Fibroblast of skin of right quadriceps (primary cell): ENCODE data around the gene PIK3R2.
A peak's percentile ranks its signal among the peaks of the same experiment; 100 is the strongest.
"Not testable (repeated sequence)": the region's sequence is repeated elsewhere in the genome, so short reads cannot be mapped to it uniquely, and the experiment has no call there.

Source experiments
- DNase-seq: peaks from one replicate; pipeline ENCODE4 v3.0.0-alpha.2; 2013

The PIK3R2 gene

DNA sequence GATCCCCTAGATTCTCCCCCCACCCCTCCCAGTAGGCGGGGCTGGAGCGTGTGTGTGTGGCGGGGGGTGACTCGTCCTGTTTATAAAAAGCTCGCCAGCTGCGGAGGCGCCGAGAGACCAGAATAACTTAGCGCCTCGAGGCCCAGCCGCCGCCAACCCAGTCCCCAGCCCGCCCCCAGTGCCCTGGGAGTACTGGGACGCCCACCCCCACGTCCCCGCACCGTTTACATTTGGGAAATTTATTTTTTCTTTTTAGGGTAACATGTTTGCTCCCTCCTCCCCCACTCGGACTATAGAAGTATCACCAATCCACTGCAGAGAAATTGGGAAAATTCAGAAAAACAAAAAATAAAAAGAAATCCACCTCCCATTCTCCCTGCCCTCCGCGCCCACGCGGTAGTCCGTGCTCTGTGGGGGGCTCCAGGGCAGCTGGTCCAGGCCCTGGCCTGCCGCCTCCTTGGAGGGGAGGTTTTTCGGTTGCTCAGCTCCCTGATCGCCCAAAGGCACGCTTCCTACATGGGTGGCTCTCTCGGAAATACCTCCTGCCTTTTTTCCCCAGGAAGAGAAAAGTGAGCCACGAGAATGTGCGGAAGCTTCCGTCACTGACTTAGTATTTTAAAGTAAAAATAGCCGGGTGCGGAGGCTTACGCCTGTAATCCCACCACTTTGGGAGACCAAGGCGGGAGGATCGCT is 52.4 kb downstream of the PIK3R2 start:
- DNase-seq, result peak; percentile 80

DNA sequence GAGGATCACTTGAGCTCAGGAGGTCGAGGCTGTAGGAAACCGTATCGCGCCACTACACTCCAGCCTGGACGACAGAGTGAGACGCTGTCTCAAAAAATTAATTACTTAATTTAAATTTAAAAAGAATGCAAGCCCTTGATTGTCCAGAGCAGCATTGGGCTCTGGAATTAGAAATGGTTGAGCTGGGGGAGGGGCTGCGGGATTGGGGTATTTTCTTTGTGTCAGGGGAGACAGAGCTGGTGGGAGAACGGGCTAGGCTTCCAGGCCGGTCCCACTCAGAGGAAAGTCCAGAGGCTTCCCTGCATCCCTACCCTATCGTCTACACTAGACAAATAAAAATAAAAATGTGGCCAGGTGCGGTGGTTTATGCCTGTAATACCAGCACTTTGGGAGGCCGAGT is 53.1 kb downstream of the PIK3R2 start:
- DNase-seq, result no peak

DNA sequence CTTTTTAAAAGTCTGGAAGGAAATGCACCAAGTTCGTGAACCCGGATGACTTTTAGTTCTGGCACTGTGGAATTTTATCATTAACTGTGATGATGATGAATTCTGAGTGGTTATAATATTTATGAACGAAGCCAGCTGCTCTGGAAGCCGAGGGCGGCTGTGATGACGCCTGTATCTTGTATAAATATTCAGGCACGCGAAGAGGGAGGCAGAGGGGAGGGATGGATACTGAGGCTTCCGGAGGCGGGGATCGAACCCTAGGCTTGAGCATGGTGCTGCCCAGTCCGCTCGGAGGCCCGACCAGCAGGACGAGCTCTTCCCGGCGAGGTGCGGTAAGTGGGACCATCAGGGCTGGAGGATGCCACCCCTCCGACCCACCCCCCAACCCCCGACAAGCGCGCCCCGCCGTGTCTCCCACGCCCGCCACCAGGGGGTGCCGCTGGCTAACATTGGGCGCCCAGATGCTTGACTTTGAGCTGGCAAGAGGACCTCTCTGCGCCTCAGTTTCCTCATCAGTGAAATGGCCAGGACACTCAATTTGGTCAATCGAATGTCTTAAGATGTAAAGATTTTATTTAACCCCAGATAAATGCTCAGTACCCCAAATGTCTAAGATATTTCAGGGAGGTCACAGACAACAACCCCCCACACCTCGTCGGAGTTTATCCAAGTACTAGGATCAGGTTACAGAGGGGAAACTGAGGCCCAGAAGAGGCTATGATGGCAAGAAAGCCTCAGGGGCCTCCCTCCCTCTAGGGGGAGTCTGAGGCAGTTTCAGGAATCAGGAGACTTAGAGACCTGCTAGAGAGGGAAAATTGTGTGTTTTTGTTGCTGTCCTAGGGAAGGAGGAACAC is 55.4 kb downstream of the PIK3R2 start:
- DNase-seq, result peak; percentile 73

DNA sequence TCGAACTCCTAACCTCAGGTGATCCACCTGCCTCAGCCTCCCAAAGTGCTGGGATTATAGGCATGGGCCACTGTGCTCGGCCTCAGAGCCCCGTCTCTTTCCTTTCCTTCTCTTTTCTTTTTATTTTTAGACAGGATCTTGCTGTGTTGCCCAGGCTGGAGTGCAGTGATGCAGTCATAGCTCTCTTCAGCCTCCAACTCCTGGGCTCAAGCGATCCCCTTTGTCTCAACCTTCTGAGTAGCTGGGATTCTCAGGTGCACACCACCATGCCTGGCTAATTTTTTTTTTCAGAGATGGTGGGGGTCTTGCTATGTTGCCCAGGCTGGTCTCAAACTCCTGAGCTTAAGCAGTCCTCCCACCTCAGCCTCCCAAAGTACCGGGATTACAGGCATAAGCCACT is 56.9 kb downstream of the PIK3R2 start:
- not testable (repeated sequence) for DNase-seq

DNA sequence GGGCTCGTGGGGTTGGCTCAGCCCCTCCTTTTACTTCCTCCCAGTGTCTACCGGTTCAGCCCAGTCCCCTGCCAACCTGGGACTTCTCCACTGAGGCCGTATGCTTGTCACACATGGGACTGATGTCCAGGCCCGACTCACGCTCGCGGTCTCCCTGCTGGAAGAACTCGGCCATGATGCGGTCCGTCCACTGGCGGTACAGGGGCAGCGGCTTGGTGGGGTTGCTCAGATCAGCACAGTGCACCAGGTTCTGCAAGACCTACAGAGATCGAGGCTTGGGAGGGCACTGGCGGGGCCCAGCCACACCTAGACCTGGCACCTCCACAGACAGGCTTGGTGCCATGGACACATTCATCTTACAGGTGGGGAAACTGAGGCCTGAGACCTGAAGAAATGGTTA is 58.7 kb downstream of the PIK3R2 start:
- DNase-seq, result no peak

DNA sequence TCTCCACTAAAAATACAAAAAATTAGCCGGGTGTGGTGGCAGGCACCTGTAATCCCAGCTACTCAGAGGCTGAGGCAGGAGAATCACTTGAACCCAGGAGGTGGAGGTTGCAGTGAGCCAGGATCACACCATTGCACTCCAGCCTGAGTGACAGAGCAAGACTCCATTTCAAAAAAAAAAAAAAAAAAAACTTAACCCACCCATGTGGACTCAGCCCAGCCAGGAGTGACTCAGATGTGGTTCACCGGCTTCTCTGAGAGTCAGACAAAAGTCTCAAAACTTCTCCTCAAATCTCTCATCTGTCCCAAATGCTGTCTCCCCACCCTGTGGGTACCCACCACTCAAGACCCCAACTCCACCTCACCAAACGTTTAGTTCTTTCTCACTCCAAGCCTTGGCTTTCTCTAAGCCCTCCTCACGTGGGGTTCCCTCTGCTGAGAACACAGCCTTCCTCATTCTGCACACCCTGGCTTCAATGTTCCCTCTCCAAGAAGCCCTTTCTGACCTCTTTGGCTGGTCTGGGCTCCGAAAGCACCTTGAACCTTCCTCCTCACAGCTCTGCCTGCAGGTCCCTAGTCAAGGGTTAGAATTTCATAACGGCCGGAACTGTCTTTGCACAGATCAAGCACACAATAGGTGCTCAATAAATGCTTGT is 61.9 kb downstream of the PIK3R2 start:
- no peak for DNase-seq

DNA sequence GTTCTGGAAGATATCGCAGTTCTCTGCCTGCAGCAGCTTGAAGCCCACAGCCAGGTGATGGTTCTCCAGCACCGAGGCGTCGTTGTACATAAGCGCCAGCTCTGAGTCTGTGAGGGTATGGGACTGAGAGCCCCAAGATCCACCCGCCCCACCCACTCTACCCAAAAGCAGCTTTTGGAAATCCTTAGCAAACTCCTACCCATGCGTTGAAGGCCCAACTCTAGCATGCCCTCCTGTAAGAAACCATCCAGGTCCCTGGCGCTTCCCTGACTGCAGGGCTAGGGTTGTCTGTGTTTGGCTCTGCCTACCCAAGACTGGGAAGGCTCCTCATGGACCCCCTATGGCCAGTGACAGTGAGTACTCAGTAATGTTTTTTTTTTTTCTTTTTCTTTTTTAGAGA is 63.8 kb downstream of the PIK3R2 start:
- DNase-seq, result no peak

DNA sequence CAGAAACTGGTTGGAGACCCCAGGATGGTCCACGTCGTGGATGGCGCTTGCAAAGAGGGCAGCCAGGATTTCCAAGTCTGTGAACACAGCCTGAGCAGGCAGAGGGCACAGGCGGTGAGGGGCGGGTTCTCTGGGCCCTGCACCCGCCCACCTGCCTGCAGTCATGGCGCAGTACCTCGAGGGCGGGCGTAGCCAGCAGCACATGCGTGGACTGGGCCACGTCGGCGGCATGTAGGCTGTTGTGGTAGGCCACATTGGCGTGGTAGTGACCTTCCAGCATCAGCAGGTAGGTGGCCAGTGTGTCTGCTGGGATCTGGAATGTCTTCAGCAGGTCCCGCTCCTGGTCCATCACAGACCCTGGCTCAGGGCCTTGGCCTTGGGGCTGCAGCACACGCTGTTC is 65.2 kb downstream of the PIK3R2 start:
- no peak for DNase-seq

DNA sequence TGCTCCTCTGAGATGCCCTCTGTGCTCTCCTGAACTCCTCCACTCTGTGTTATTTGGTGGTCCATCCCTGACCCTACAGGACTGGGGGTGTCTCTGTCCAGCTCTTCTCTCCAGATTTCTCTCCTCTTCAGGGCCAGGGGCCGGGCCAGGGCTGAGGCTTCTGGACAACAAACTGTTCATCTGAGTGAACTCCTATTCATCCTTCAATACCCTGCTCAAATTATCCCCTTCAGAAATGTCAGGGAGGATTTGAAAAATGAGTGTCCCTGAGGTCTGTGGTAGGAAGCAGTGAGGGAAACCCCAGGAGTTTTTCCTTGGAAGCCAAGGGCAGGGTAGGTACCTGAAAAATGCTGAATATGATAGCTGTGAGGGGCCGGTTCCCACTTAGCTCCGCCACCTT is 65.6 kb downstream of the PIK3R2 start:
- DNase-seq, result no peak
